H1 (cell line): ENCODE results near the gene ERMARD.

Source experiments
- CBX5 ChIP-seq: fragments of 300-800, 300-1000 bp; sonication (generic); IDR thresholded peaks from 2 replicates; pipeline ENCODE4 v1.7.1; 2016; ENCODE audit warnings: antibody characterized with exemption, low read length, low read depth
- EP300 ChIP-seq, 2 experiments: IDR thresholded peaks; 1 replicate in 1 of 2; 2 replicates in 1 of 2; pipeline ENCODE4 v1.6.1; 2011 to 2012; ENCODE audit warnings: low read depth in 2 of 2, low read length in 2 of 2, mild to moderate bottlenecking in 2 of 2, borderline replicate concordance in 1 of 2, inconsistent platforms in 1 of 2, moderate library complexity in 1 of 2
- GABPA ChIP-seq: IDR thresholded peaks from 2 replicates; pipeline ENCODE4 v1.6.1; 2011; ENCODE audit warnings: mild to moderate bottlenecking, low read length, moderate library complexity, borderline replicate concordance; ENCODE audit not compliant: insufficient read depth
- JUND ChIP-seq: IDR thresholded peaks from 2 replicates; pipeline ENCODE4 v1.6.1; 2011; ENCODE audit warnings: mild to moderate bottlenecking, improper control_type of control experiment, low read length
- KDM1A ChIP-seq: fragments of 200-600, 300-600 bp; sonication (generic); IDR thresholded peaks from 2 replicates; pipeline ENCODE4 v1.7.1; 2016; ENCODE audit warnings: mild to moderate bottlenecking, low read length, borderline replicate concordance
- RAD21 ChIP-seq, 2 experiments: IDR thresholded peaks in 1 of 2; conservative IDR thresholded peaks in 1 of 2; 2 replicates each; pipeline ENCODE4 v1.6.1; 2011; ENCODE audit warnings: low read depth in 2 of 2, low read length in 2 of 2, improper control_type of control experiment in 1 of 2, inconsistent platforms in 1 of 2, mild to moderate bottlenecking in 1 of 2, moderate library complexity in 1 of 2
- SAP30 ChIP-seq: fragments of 300-600 bp; sonication (generic); IDR thresholded peaks from 2 replicates; pipeline ENCODE4 v1.7.1; 2012; ENCODE audit warnings: low read length, moderate library complexity, mild to moderate bottlenecking, inconsistent platforms; ENCODE audit not compliant: insufficient read depth, insufficient replicate concordance
- SP1 ChIP-seq: IDR thresholded peaks from 2 replicates; pipeline ENCODE4 v1.6.1; 2011; ENCODE audit warnings: low read depth, low read length
- TEAD4 ChIP-seq: IDR thresholded peaks from 2 replicates; pipeline ENCODE4 v1.6.1; 2012; ENCODE audit warnings: low read depth, low read length, inconsistent platforms, mixed read lengths
- ZNF274 ChIP-seq: IDR thresholded peaks from 2 replicates; pipeline ENCODE4 v1.7.0; 2012; ENCODE audit warnings: low read length, borderline replicate concordance; ENCODE audit errors: extremely low read depth
- TF ChIP-seq, protein P1 (sequence below), 3 experiments: IDR thresholded peaks; 1 replicate in 2 of 3; 2 replicates in 1 of 3; pipeline versions ENCODE4 v1.5.1 to v1.6.1; 2011; ENCODE audit warnings: low read length in 3 of 3, mild to moderate bottlenecking in 3 of 3, inconsistent platforms in 2 of 3, low read depth in 1 of 3, moderate library complexity in 1 of 3; ENCODE audit not compliant: insufficient read depth in 1 of 3; ENCODE audit errors: control extremely low read depth in 1 of 3
- TF ChIP-seq, protein P2 (sequence below): IDR thresholded peaks from 2 replicates; pipeline ENCODE4 v1.6.1; 2012; ENCODE audit warnings: inconsistent platforms

GRCh38 chr6:169798764-169799473 lies 47.5 kb downstream of the ERMARD start:
- TF ChIP-seq, protein P1, sequence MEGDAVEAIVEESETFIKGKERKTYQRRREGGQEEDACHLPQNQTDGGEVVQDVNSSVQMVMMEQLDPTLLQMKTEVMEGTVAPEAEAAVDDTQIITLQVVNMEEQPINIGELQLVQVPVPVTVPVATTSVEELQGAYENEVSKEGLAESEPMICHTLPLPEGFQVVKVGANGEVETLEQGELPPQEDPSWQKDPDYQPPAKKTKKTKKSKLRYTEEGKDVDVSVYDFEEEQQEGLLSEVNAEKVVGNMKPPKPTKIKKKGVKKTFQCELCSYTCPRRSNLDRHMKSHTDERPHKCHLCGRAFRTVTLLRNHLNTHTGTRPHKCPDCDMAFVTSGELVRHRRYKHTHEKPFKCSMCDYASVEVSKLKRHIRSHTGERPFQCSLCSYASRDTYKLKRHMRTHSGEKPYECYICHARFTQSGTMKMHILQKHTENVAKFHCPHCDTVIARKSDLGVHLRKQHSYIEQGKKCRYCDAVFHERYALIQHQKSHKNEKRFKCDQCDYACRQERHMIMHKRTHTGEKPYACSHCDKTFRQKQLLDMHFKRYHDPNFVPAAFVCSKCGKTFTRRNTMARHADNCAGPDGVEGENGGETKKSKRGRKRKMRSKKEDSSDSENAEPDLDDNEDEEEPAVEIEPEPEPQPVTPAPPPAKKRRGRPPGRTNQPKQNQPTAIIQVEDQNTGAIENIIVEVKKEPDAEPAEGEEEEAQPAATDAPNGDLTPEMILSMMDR (IDR thresholded peaks at IDR 0.05; ENCODE audit: control extremely low read depth in 1 of 3, insufficient read depth in 1 of 3, low read depth in 1 of 3, low read length in 3 of 3) = no peak
- TF ChIP-seq EP300 (IDR thresholded peaks at IDR 0.05; ENCODE audit: borderline replicate concordance in 1 of 2, low read depth in 2 of 2, low read length in 2 of 2) = no peak
- TF ChIP-seq, protein P2, sequence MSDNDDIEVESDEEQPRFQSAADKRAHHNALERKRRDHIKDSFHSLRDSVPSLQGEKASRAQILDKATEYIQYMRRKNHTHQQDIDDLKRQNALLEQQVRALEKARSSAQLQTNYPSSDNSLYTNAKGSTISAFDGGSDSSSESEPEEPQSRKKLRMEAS = no peak
- no peak for TF ChIP-seq RAD21 (IDR thresholded peaks at IDR 0.05 in 1 of 2, conservative IDR thresholded peaks at IDR 0.05 in 1 of 2; ENCODE audit: low read depth in 2 of 2, low read length in 2 of 2)
- TF ChIP-seq KDM1A = no peak
- TF ChIP-seq ZNF274 = no peak
- TF ChIP-seq TEAD4 = no peak
- no peak for TF ChIP-seq JUND
- no peak for TF ChIP-seq SP1
- no peak for TF ChIP-seq GABPA
- no peak for TF ChIP-seq CBX5
- no peak for TF ChIP-seq SAP30
